Activated CD4-positive, alpha-beta T cell treated with anti-CD3 and anti-CD28 coated beads, Interleukin-10, Interleukin-2, amounts not matched to agents 100 ng/mL and 50 ng/mL, durations not matched to agents 16 hours and 8 hours (primary cell): ENCODE measurements around the gene P2RY6.
"Not testable (repeated sequence)": the region's sequence is repeated elsewhere in the genome, so short reads cannot be mapped to it uniquely, and the experiment has no call there.

Experiments used
- DNase-seq: peaks from one replicate; pipeline ENCODE4 v3.0.0-alpha.2; 2020

The P2RY6 gene

DNA sequence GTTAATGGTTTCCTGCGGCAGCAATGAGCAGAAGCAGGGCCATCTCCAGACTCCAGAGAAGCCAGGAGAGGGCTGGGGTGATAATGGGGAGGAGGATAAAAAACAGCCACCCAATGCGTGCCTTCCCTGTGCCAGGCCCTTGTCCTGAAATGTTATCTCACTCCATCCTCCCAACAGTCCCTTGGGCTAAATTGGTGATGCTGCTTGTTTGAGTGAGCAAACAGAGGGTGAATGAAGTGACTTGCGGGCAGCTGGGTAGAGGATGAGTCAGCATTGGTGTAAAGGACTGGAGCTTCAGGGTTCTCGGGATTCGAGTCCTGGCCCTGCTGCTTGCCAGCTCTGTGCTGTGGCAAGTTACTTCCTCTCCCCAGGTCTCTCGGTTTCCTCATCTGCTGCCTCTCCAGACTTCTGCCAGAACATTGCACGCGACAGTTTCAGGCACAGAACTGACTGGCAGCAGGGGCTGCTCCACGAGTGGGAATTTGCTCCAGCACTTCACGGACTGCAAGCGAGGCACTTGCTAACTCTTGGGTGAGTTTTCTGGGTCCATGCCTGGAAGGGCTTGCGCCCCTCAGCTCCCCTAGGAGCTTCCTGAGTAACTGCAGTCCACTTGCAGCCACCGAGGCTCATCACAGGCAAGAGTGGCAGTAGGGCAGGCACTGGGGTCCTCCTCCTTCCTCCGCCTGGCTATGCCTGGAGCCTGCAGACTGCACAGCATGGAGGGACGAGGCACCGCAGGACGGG is at the start of gene P2RY6:
Gene P2RY6 (plus strand): TSS at position 403 of the 744 bp plus-strand sequence. CDS start 24,181 bp downstream, outside the sequence.
- DNase-seq, result no peak

DNA sequence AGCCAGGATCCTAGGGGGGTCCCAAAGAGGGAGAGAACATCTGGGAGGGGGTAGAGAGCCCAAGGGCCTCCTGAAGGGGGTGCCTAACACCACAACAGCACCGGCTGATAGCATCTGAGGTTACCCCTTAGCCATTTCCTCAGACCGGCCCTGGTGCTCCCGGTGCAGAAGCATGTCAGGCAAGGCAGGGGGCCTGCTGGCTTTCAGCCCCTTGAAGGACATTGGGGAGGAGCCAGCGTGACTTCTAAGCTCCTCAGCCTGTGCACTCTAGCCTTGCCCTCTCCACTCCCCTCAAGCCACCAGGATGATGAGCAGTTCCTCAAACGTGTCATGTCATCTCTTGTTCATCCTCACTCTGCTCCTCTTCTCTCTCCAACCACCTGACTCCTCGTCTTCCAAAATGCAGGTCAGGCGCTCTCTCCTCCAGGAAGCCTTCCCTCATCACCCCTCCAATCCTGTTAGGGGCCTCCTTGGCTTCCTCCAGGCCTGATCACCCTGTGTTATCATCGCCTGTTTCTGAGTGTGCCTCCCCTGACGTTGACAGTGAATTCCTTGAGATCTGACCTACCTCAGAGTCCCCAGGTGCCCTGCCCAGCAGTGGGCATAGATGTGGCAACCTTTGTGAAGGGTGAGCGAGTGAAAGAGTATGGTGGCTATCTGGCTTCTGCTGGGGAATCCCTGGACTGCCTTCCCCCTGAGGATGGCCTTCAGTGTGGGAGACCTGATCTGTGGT is 48.0 kb upstream of the P2RY6 start:
- no peak for DNase-seq

DNA sequence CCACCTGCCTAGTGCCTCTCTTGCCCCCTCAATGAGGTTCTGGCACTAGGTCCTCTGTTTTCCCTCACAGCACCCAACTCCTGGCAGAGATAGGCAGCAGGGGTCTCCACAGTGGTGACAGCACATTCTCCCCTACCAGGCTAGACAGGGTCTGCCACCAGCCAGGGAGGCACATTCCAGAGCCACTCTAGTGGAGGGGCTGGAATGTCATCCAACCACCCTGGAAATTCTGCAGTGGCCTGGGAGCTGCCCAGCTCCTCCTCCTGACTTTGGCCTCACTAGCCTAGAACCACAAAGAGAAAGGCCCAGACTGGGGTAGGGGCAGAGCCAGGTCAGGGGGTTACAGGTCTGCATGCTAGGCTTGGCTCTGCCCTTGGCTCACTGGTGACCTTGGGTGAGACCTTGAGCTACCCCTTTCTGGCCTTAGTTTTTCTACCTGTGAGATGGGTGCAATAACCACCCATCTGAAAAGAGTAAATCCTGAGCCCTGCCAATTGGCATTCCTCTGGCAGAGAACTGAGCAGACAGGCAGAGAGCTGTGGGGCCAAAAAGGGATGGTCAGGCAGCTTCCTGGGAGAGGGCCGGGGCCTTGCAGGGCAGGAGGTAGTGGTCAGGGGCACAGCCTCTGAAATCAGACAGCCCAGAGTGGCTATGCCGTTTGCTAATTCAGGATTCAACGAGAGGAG is 47.0 kb upstream of the P2RY6 start:
- no peak for DNase-seq

- DNase-seq, result no peak
Measured at GRCh38 chr11:73225851-73226250, 46.3 kb upstream of the P2RY6 start.

DNA sequence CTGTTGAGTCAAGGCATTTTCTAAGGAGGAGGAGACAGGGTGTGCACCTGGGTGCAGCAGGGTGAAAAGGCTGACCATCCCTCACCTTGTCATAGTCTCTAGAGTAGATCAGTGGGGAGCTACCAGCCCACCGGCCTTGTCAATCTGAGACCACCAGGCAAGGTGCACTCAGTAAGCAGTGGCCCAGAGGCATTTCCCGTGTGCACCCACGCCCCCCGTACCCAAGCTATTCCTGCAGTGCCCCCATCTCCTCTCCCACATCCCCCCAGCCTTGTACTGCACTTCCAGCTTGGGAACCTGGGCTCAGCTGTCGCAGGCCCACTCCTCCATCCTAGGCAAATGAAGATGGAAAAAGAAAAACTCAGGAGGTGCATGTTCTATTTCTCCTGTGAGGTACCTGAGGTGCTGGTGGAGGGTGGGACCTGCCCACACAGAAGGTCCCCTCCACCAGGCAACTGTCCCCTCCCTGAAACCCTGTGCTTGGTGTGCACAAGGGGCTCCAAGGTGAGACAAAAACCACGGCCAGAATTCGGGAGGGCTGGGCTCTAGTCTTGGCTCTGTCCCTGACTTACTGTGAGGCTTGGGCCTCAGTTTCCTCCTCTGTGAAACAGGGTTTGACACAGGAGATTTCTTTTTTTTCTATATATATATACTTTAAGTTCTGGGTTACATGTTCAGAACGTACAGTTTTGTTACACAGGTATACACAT is 45.7 kb upstream of the P2RY6 start:
- DNase-seq, result no peak

GRCh38 chr11:73227571-73228211 is 44.4 kb upstream of the P2RY6 start:
- DNase-seq, result no peak

GRCh38 chr11:73228268-73229134 is 43.6 kb upstream of the P2RY6 start:
- no peak for DNase-seq

GRCh38 chr11:73229321-73229895 is 42.7 kb upstream of the P2RY6 start:
- no peak for DNase-seq

DNA sequence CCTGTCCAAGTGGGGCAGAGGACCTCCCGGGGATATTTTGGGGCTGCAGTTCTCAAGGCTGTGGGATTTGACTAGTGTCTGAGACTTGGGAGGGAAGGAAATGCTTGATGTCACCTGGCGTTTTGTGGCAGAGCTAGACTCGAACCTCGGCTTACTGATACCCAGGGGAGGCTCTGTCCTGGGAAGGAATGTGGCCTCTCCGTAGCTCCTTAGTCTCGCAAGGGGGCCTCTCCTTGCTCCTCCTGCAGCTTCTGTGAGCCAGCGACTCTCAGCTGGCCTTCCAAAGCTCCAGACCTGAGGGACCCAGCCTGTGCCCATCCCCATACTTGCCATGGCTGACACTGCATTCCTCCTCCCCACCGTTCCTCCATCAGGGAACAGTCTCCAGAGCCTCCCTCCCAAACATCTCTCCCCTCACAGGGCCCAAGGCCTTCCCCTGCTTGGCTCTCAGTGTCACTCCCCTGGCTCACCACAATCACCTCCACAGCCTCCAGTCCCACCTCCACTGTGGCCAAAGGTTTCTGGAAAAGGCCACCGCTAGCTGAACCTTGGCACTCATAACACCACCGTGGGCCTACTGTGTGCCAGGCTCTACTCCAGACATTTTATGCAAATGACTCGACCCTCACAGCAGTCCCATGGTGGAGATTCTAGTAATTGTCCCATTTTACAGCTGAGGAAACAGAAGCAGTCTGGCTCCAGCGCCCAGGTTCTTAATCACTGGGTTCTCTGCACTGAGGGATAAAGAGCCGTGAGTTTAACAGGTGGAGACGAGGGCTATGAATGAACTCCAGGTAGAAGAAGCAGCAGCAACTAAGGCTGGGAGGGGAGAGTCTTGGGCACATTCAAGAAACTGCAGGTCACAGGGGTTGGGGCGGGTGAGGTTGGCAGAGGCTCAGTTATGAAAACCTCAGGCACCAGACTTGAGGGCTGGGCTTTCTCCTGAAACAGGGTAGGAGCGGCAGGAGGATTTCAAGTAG is 42.0 kb upstream of the P2RY6 start:
- DNase-seq, result no peak

DNA sequence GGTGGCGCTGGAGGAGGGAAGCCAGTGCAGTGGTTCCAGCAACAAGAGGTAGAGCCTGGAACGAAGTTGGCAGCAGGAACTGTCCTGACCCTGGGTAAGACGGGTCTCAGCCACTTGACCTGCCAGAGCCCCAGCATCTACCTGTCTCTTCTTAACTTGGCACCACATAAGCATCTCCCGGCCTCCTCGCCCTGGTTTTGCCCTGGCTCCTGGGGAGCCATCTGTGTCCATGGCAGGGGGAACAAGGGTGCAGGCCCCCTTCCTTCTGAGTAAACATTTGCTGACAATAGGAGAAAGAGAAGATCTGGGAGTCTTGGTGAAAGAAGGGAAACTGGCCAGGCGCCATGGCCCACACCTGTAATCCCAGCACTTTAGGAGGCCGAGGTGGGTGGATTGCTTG is 41.2 kb upstream of the P2RY6 start:
- DNase-seq, result no peak

DNA sequence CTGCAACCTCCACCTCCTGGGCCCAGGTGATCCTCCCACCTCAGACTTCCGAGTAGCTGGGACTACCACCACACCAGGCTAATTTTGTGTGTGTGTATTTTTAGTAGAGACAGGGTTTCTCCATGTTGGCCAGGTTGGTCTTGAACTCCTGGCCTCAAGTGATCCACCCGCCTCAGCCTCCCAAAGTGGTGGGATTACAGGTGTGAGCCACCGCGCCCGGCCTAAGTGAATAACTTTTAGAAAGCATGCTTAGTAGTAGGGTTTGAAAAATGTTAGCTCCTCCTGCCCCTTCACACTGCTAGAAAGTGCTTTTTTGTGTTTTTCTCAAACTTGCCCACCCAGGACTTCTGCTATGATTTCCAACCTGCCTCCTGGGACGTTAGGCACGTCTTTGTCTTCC is 39.7 kb upstream of the P2RY6 start:
- DNase-seq, result not testable (repeated sequence)

DNA sequence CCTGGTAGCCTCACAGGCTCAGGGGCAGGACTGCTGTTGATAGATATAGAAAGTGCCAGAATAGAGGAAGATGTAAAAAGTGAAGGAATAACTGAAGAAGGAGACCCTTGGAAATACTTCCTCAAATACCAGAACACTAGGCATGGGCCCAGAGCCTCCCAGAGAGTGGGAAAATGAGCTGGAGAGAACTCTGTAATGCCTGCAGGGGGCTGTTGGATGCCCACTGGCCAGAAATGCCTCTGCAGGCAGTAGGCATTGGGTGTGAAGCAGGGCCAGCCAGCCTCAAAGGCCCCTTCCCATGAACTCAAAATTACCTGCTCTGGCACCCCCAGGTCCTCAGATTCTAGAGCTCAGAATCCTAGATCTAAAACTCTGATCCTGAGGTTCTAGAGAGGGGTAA is 38.9 kb upstream of the P2RY6 start:
- DNase-seq, result no peak

GRCh38 chr11:73233692-73234470 is 38.3 kb upstream of the P2RY6 start:
- no peak for DNase-seq

GRCh38 chr11:73234471-73235181 is 37.5 kb upstream of the P2RY6 start:
- no peak for DNase-seq

- DNase-seq, result no peak
Measured at GRCh38 chr11:73235236-73235786, 36.8 kb upstream of the P2RY6 start.

- no peak for DNase-seq
Measured at GRCh38 chr11:73236205-73236765, 35.9 kb upstream of the P2RY6 start.

DNA sequence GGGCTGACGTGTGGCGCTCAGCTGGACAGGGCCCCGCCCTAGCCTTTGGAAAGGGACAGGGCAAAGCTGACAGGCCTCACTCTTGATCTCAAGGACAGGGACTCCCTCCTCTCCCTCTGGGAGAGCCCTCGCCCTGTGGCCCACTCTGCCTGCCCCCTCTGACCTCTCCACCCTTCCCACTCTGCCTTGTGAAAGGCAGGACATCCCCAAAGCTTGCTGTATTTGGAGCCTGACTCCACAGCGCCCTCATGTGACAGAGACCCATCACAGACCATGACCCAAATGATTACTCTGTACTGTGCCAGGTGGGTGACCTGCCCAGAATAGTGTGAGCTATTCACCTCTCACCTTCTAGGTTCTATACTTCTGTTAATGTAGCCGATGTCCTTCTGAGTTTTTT is 35.3 kb upstream of the P2RY6 start:
- DNase-seq, result peak; percentile 47
